ENCODE measurements around the gene HOXA11.

- TF ChIP-seq POLR2A (IDR thresholded peaks at IDR 0.05) (no peak), CTCF (IDR thresholded peaks at IDR 0.05) (no peak)
These were observed 39.7 kb downstream of the HOXA11 start for GRCh38 chr7:27145165-27145913.
